ENCODE results near the gene APOL1. TPM values are rescaled to one million over a fixed set of nuclear protein-coding genes. Genes with fewer than 3 reads are reported as not detected.

The APOL1 gene
- total RNA-seq, 1 donor from 2014 or later, result 2.3 TPM

- Histone ChIP-seq H3K4me3 (ENCODE audit: low read depth, low read length) (no peak overlapping the region), H3K27me3 (ENCODE audit: control insufficient read depth, insufficient read depth, low read length) (no peaks in the 10 kb centered on the region), H3K36me3 (ENCODE audit: control insufficient read depth, insufficient read depth, low read length) (peaks cover 31% of the 10 kb centered on the region)
- no peak for TF ChIP-seq CTCF (IDR thresholded peaks at IDR 0.05; ENCODE audit: insufficient read depth, low read length, poor library complexity, severe bottlenecking)
- DNase-seq (ENCODE audit: low read depth), result no peak
These were observed 50.2 kb downstream of the APOL1 start for GRCh38 chr22:36303115-36303467.

DNA sequence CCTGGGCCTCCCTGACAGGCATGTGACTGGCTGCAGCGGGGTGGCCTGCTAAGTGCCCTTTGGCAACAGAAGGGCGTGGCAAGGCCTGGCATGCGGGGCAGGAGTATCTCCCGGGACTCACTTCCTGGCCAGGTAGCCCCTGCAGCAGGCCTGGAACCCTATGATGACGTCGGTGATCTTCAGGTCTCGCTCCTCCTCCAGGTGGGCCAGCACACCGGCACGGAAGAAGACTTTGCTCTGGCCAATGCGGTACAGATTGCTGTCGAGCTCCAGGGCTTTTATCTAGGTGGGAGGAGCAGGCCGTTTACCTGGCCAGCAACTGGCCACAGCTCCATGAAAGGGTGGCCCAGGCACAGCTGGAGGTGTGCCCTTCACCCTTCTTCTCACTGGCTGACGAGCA is 50.9 kb downstream of the APOL1 start:
- Histone ChIP-seq H3K27me3 (ENCODE audit: control insufficient read depth, insufficient read depth, low read length) (no peaks in the 10 kb centered on the region), H3K4me3 (ENCODE audit: low read depth, low read length) (no peak overlapping the region), H3K36me3 (ENCODE audit: control insufficient read depth, insufficient read depth, low read length) (peaks cover 28% of the 10 kb centered on the region)
- no peak for DNase-seq (ENCODE audit: low read depth)
- TF ChIP-seq CTCF (IDR thresholded peaks at IDR 0.05; ENCODE audit: insufficient read depth, low read length, poor library complexity, severe bottlenecking), result no peak

- Histone ChIP-seq H3K27me3 (ENCODE audit: control insufficient read depth, insufficient read depth, low read length) (no peaks in the 10 kb centered on the region), H3K36me3 (ENCODE audit: control insufficient read depth, insufficient read depth, low read length) (peaks cover 29% of the 10 kb centered on the region), H3K4me3 (ENCODE audit: low read depth, low read length) (no peak overlapping the region)
- DNase-seq (ENCODE audit: low read depth), result no peak
- TF ChIP-seq CTCF (IDR thresholded peaks at IDR 0.05; ENCODE audit: insufficient read depth, low read length, poor library complexity, severe bottlenecking), result no peak
These were observed 51.5 kb downstream of the APOL1 start for GRCh38 chr22:36304429-36304828.

- H3K4me3 ChIP-seq (ENCODE audit: low read depth, low read length), result no peak overlapping the region
- DNase-seq (ENCODE audit: low read depth), result no peak
- no peaks in the 10 kb centered on the region for H3K27me3 ChIP-seq (ENCODE audit: control insufficient read depth, insufficient read depth, low read length)
- TF ChIP-seq CTCF (IDR thresholded peaks at IDR 0.05; ENCODE audit: insufficient read depth, low read length, poor library complexity, severe bottlenecking), result no peak
- peaks cover 24% of the 10 kb centered on the region for H3K36me3 ChIP-seq (ENCODE audit: control insufficient read depth, insufficient read depth, low read length)
These were observed 52.9 kb downstream of the APOL1 start for GRCh38 chr22:36305813-36306212.

- H3K4me3 ChIP-seq (ENCODE audit: low read depth, low read length), result no peak overlapping the region
- H3K36me3 ChIP-seq (ENCODE audit: control insufficient read depth, insufficient read depth, low read length), result peaks cover 25% of the 10 kb centered on the region
- DNase-seq (ENCODE audit: low read depth), result no peak
- no peaks in the 10 kb centered on the region for H3K27me3 ChIP-seq (ENCODE audit: control insufficient read depth, insufficient read depth, low read length)
- TF ChIP-seq CTCF (IDR thresholded peaks at IDR 0.05; ENCODE audit: insufficient read depth, low read length, poor library complexity, severe bottlenecking), result no peak
These were observed 53.3 kb downstream of the APOL1 start for GRCh38 chr22:36306227-36306626.

- Histone ChIP-seq H3K36me3 (ENCODE audit: control insufficient read depth, insufficient read depth, low read length) (peaks cover 17% of the 10 kb centered on the region), H3K27me3 (ENCODE audit: control insufficient read depth, insufficient read depth, low read length) (no peaks in the 10 kb centered on the region), H3K4me3 (ENCODE audit: low read depth, low read length) (no peak overlapping the region)
- TF ChIP-seq CTCF (IDR thresholded peaks at IDR 0.05; ENCODE audit: insufficient read depth, low read length, poor library complexity, severe bottlenecking), result no peak
- DNase-seq (ENCODE audit: low read depth), result no peak
These were observed 55.9 kb downstream of the APOL1 start for GRCh38 chr22:36308880-36309279.

Data from kidney epithelial cell (primary cell).